Measurements from ENCODE around the gene BIN1.

BIN1 gene

GRCh38 chr2:127066942-127067341, 40.0 kb downstream of the BIN1 start:
- Histone ChIP-seq H3K36me3 (ENCODE audit: control insufficient read depth, insufficient read depth, low read length) (no peaks in the 10 kb centered on the region), H3K4me1 (ENCODE audit: control insufficient read depth, insufficient read depth, low read length) (no peaks in the 10 kb centered on the region), H3K9me3 (ENCODE audit: control insufficient read depth, insufficient read depth, low read length) (no peaks in the 10 kb centered on the region), H3K4me3 (ENCODE audit: low read depth, low read length) (no peak overlapping the region), H3K27me3 (ENCODE audit: control insufficient read depth, insufficient read depth, low read length) (peaks cover 2% of the 10 kb centered on the region), H3K9ac (ENCODE audit: low read depth, low read length) (no peak overlapping the region)

DNA sequence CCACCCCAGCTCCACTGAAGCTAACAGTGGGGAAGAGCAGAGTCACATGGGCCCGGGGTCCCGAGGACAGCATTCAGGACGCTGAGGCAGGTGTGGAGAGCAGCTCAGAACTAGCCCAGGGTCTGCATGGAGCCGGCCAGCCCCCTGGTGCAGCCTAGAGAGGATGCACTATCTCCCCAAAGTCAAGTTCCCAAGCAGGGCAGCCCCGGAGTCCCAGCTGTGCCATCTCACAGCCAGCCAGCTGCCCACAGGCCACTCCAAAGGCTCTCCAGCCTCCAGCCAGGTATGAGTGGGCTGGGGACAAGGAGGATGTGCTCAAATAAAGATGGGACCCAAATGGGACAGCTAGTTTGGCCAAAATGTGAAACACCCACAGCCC, 41.0 kb downstream of the BIN1 start:
- no peak overlapping the region for H3K4me3 ChIP-seq (ENCODE audit: low read depth, low read length)
- peaks cover 2% of the 10 kb centered on the region for H3K27me3 ChIP-seq (ENCODE audit: control insufficient read depth, insufficient read depth, low read length)
- H3K36me3 ChIP-seq (ENCODE audit: control insufficient read depth, insufficient read depth, low read length) = no peaks in the 10 kb centered on the region
- H3K9me3 ChIP-seq (ENCODE audit: control insufficient read depth, insufficient read depth, low read length) = no peaks in the 10 kb centered on the region
- no peak overlapping the region for H3K9ac ChIP-seq (ENCODE audit: low read depth, low read length)
- H3K4me1 ChIP-seq (ENCODE audit: control insufficient read depth, insufficient read depth, low read length) = no peaks in the 10 kb centered on the region

GRCh38 chr2:127065299-127065939, 41.5 kb downstream of the BIN1 start:
- Histone ChIP-seq H3K27me3 (ENCODE audit: control insufficient read depth, insufficient read depth, low read length) (peaks cover 2% of the 10 kb centered on the region), H3K9me3 (ENCODE audit: control insufficient read depth, insufficient read depth, low read length) (no peaks in the 10 kb centered on the region), H3K9ac (ENCODE audit: low read depth, low read length) (no peak overlapping the region), H3K4me1 (ENCODE audit: control insufficient read depth, insufficient read depth, low read length) (no peaks in the 10 kb centered on the region), H3K36me3 (ENCODE audit: control insufficient read depth, insufficient read depth, low read length) (no peaks in the 10 kb centered on the region), H3K4me3 (ENCODE audit: low read depth, low read length) (no peak overlapping the region)

DNA sequence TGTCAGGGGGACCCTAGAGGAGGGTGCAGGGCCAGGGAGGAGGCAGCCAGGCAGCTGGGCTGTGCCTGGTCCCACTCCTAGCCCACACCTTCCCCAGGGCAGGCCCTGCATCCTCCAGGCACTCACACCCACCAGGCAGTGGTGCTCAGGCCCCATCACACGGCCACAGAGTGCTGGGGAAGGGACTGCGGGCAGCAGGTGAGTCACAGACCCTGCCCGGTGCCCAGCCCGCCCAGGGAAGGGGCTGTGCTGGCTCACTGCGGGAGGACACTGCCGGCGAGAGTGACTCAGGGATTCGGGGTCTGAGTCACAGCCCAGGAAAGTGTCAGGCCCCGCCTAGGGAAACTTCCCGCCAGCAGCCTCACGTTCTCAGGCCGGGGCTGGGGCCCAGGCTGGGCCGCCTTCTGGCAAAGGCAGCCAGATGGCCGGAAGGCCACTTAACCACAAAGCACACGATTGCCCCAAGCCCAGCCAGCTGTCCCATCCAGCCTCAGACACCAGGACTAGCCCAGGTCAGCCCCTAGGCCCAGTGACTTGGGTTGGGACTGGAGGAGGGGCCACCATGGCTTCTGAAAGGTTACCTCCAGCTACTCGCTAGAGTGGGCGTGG, 42.2 kb downstream of the BIN1 start:
- H3K4me3 ChIP-seq (ENCODE audit: low read depth, low read length) = no peak overlapping the region
- H3K9me3 ChIP-seq (ENCODE audit: control insufficient read depth, insufficient read depth, low read length) = no peaks in the 10 kb centered on the region
- H3K27me3 ChIP-seq (ENCODE audit: control insufficient read depth, insufficient read depth, low read length) = peaks cover 2% of the 10 kb centered on the region
- H3K4me1 ChIP-seq (ENCODE audit: control insufficient read depth, insufficient read depth, low read length) = no peaks in the 10 kb centered on the region
- peak overlapping the region; percentile 12 for H3K9ac ChIP-seq (ENCODE audit: low read depth, low read length)
- H3K36me3 ChIP-seq (ENCODE audit: control insufficient read depth, insufficient read depth, low read length) = no peaks in the 10 kb centered on the region

GRCh38 chr2:127063701-127064590, 43.0 kb downstream of the BIN1 start:
- Histone ChIP-seq H3K4me1 (ENCODE audit: control insufficient read depth, insufficient read depth, low read length) (no peaks in the 10 kb centered on the region), H3K4me3 (ENCODE audit: low read depth, low read length) (no peak overlapping the region), H3K27me3 (ENCODE audit: control insufficient read depth, insufficient read depth, low read length) (peaks cover 2% of the 10 kb centered on the region), H3K9me3 (ENCODE audit: control insufficient read depth, insufficient read depth, low read length) (no peaks in the 10 kb centered on the region), H3K36me3 (ENCODE audit: control insufficient read depth, insufficient read depth, low read length) (no peaks in the 10 kb centered on the region), H3K9ac (ENCODE audit: low read depth, low read length) (no peak overlapping the region)

DNA sequence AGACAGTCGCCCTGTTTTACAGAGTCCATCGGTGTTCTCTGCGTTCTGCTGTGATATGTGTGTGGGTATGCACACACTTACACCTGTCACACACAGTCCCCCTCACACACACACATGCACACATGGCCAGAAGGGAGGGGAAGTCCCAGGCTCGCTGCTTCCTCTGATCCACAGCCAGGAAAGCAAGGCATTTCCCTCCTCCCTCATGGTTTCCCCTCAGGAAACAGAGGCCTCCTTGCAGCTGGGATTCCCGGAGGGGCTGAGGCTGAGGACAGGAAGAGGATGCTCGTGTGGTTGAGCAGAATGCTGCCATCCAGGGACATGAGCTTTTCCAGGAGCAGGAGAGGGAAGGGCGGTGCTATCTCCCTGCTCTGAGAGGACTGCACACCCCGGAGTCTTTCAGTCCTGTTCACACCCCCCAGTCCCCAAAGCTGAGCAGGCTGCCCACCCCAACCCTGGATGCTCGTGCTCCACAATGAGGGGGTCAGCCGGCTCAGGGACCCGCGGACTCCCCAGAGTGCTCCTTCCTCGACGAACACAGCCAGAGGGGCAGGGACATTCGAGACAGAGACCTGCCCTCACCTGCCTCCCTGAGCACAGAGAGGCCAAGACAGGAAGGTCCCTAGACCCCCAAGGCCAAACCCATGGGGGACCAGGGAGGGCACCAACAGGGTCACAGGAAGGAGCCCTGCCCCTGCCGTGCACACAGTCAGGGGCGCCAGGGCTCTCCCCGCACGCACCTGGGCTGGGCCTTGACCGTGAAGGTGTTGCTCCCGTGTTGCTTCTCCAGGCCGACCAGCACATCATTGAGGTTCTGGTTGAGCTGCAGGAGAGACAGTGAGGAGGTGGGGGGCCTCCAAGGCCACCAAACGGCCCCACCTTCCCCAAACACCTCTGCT, 45.3 kb downstream of the BIN1 start:
- Histone ChIP-seq H3K27me3 (ENCODE audit: control insufficient read depth, insufficient read depth, low read length) (no peaks in the 10 kb centered on the region), H3K36me3 (ENCODE audit: control insufficient read depth, insufficient read depth, low read length) (no peaks in the 10 kb centered on the region), H3K4me3 (ENCODE audit: low read depth, low read length) (no peak overlapping the region), H3K4me1 (ENCODE audit: control insufficient read depth, insufficient read depth, low read length) (no peaks in the 10 kb centered on the region), H3K9ac (ENCODE audit: low read depth, low read length) (no peak overlapping the region), H3K9me3 (ENCODE audit: control insufficient read depth, insufficient read depth, low read length) (no peaks in the 10 kb centered on the region)

- Histone ChIP-seq H3K36me3 (ENCODE audit: control insufficient read depth, insufficient read depth, low read length) (no peaks in the 10 kb centered on the region), H3K4me1 (ENCODE audit: control insufficient read depth, insufficient read depth, low read length) (no peaks in the 10 kb centered on the region), H3K4me3 (ENCODE audit: low read depth, low read length) (no peak overlapping the region), H3K27me3 (ENCODE audit: control insufficient read depth, insufficient read depth, low read length) (no peaks in the 10 kb centered on the region), H3K9me3 (ENCODE audit: control insufficient read depth, insufficient read depth, low read length) (no peaks in the 10 kb centered on the region), H3K9ac (ENCODE audit: low read depth, low read length) (no peak overlapping the region)
Measured at GRCh38 chr2:127060264-127060945, 46.5 kb downstream of the BIN1 start.

DNA sequence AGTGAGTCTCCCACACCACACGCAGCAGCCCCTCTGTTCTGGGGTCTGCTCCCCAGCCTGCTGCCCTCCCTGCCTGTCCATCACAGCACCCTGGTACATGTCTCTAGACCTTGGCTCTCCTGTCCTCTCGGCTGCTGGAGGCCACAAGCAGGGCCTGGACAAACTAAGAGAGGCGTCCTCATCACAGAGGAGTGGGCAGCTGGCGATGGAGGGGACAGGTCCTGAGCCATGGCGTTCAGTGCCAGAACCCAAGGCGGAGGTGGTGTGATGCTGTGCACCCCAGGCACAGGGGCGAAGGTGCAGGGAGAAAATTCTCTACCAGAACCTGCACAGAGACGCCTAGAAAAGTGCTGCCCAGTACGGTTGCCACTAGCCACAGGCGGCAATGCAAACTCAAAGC, 47.4 kb downstream of the BIN1 start:
- no peaks in the 10 kb centered on the region for H3K9me3 ChIP-seq (ENCODE audit: control insufficient read depth, insufficient read depth, low read length)
- no peaks in the 10 kb centered on the region for H3K4me1 ChIP-seq (ENCODE audit: control insufficient read depth, insufficient read depth, low read length)
- no peaks in the 10 kb centered on the region for H3K27me3 ChIP-seq (ENCODE audit: control insufficient read depth, insufficient read depth, low read length)
- H3K9ac ChIP-seq (ENCODE audit: low read depth, low read length) = no peak overlapping the region
- H3K4me3 ChIP-seq (ENCODE audit: low read depth, low read length) = no peak overlapping the region
- no peaks in the 10 kb centered on the region for H3K36me3 ChIP-seq (ENCODE audit: control insufficient read depth, insufficient read depth, low read length)

GRCh38 chr2:127058954-127059252, 48.1 kb downstream of the BIN1 start:
- H3K4me1 ChIP-seq (ENCODE audit: control insufficient read depth, insufficient read depth, low read length) = no peaks in the 10 kb centered on the region

GRCh38 chr2:127058246-127058953, 48.6 kb downstream of the BIN1 start:
- no peak overlapping the region for H3K4me3 ChIP-seq (ENCODE audit: low read depth, low read length)
- no peak overlapping the region for H3K9ac ChIP-seq (ENCODE audit: low read depth, low read length)
- no peaks in the 10 kb centered on the region for H3K27me3 ChIP-seq (ENCODE audit: control insufficient read depth, insufficient read depth, low read length)
- H3K9me3 ChIP-seq (ENCODE audit: control insufficient read depth, insufficient read depth, low read length) = no peaks in the 10 kb centered on the region
- H3K36me3 ChIP-seq (ENCODE audit: control insufficient read depth, insufficient read depth, low read length) = no peaks in the 10 kb centered on the region
- H3K4me1 ChIP-seq (ENCODE audit: control insufficient read depth, insufficient read depth, low read length) = no peaks in the 10 kb centered on the region

More at GRCh38 chr2:127058954-127059252, 48.1 kb downstream of the BIN1 start:
- H3K4me3 ChIP-seq (ENCODE audit: low read depth, low read length) = no peak overlapping the region
- H3K36me3 ChIP-seq (ENCODE audit: control insufficient read depth, insufficient read depth, low read length) = no peaks in the 10 kb centered on the region
- H3K9me3 ChIP-seq (ENCODE audit: control insufficient read depth, insufficient read depth, low read length) = no peaks in the 10 kb centered on the region
- H3K9ac ChIP-seq (ENCODE audit: low read depth, low read length) = no peak overlapping the region
- H3K27me3 ChIP-seq (ENCODE audit: control insufficient read depth, insufficient read depth, low read length) = no peaks in the 10 kb centered on the region
